Right ventricle myocardium superior (tissue), 1 donor: ENCODE measurements around the gene PLAAT2. TPM values are rescaled to one million over a fixed set of nuclear protein-coding genes. Genes with fewer than 3 reads are reported as not detected.
"Not testable (repeated sequence)": the region's sequence is repeated elsewhere in the genome, so short reads cannot be mapped to it uniquely, and the experiment has no call there.

Experiments used
- ATAC-seq: fragments of 200-7000 bp; cut with Tn5 transposase; one replicate; pipeline ENCODE4 v1.9.1; 2020; ENCODE audit warnings: mild to moderate bottlenecking; ENCODE audit not compliant: poor library complexity
- DNase-seq: peaks from one replicate; pipeline ENCODE4 v3.0.0-alpha.2; 2020
- intact Hi-C: fragments of 100-400 bp; cut with DNase I; formaldehyde crosslinking; loops from one replicate; pipeline ENCODE4 v1.11.2; 2022
- long read RNA-seq: library from polyadenylated mRNA; unstranded; transcript quantifications from one replicate; pipeline ENCODE4 v2.0.0, GENCODE V29; 2021
- total RNA-seq: library from RNA; stranded (reverse); fragmentation: NEBNext Ultra II Directional; extraction: Animal tissue kit (Norgen Biotek cat#: 25700); gene quantifications from one replicate; pipeline ENCODE4 v1.2.1, GENCODE V29; 2021
- donor health status: DM: no; HTN: yes; CAD: no; lungs with severe emphysema.

The PLAAT2 gene
- total RNA-seq, result 0.73 TPM
- long read RNA-seq, result 0 reads

- DNase-seq, result no peak
- ATAC-seq, result no peak
- intact Hi-C loops, result no loop called here
Measured at GRCh38 chr11:63563201-63564055, at the start of gene PLAAT2. Gene PLAAT2, minus strand, starts transcription at chr11:63563379. Its CDS starts 55 bp downstream, at chr11:63563324.

- ATAC-seq, result no peak
- intact Hi-C loops, result no loop called here
- no peak for DNase-seq
Measured at GRCh38 chr11:63612181-63612580, 49.0 kb upstream of the PLAAT2 start.

GRCh38 chr11:63611395-63611747 lies 48.2 kb upstream of the PLAAT2 start:
- no peak for ATAC-seq
- no peak for DNase-seq
- intact Hi-C loops, result no loop called here

- intact Hi-C loops, result no loop called here
- DNase-seq (no peak), ATAC-seq (no peak)
Measured at GRCh38 chr11:63610604-63611394, 47.6 kb upstream of the PLAAT2 start.

GRCh38 chr11:63609971-63610580 lies 46.9 kb upstream of the PLAAT2 start:
- intact Hi-C loops, result no loop called here
- ATAC-seq, result no peak
- no peak for DNase-seq

GRCh38 chr11:63609536-63609935 lies 46.4 kb upstream of the PLAAT2 start:
- ATAC-seq (peak; percentile 63), DNase-seq (peak; percentile 64)
- intact Hi-C loops, result no loop called here

- no peak for ATAC-seq
- DNase-seq, result no peak
- intact Hi-C loops, result no loop called here
Measured at GRCh38 chr11:63608353-63609345, 45.5 kb upstream of the PLAAT2 start.

GRCh38 chr11:63603180-63603518 lies 40.0 kb upstream of the PLAAT2 start:
- ATAC-seq (peak; percentile 50), DNase-seq (no peak)
- intact Hi-C loops, result no loop called here

GRCh38 chr11:63602290-63603179 lies 39.4 kb upstream of the PLAAT2 start:
- DNase-seq, intact Hi-C loops: not testable (repeated sequence)
- ATAC-seq, result peak; percentile 45

GRCh38 chr11:63599211-63600122 lies 36.3 kb upstream of the PLAAT2 start:
- ATAC-seq (no peak), DNase-seq (no peak)
- intact Hi-C loops, result no loop called here

GRCh38 chr11:63598556-63598955 lies 35.4 kb upstream of the PLAAT2 start:
- intact Hi-C loops, result no loop called here
- ATAC-seq (no peak), DNase-seq (no peak)

- intact Hi-C loops, result no loop called here
- DNase-seq, result no peak
- ATAC-seq, result no peak
Measured at GRCh38 chr11:63595296-63595695, 32.1 kb upstream of the PLAAT2 start.

GRCh38 chr11:63592975-63593395 lies 29.8 kb upstream of the PLAAT2 start:
- intact Hi-C loops, result no loop called here

GRCh38 chr11:63590024-63590788 lies 27.0 kb upstream of the PLAAT2 start:
- DNase-seq (no peak), ATAC-seq (no peak)
- intact Hi-C loops, result no loop called here

More at GRCh38 chr11:63592975-63593395, 29.8 kb upstream of the PLAAT2 start:
- no peak for DNase-seq
- no peak for ATAC-seq

GRCh38 chr11:63589000-63589399 lies 25.8 kb upstream of the PLAAT2 start:
- no peak for DNase-seq
- intact Hi-C loops, result no loop called here
- peak; percentile 47 for ATAC-seq
